OCI-LY7 (cell line): ENCODE results near the gene TNMD. TPM values are rescaled to one million over a fixed set of nuclear protein-coding genes. Genes with fewer than 3 reads are reported as not detected.

ENCODE experiments used
- BruUV-seq: library from RNA; stranded (reverse); fragments of 400-500 nt; replicated peaks from 2 replicates; lab custom pipeline; 2021; lab: Mats Ljungman, UMichigan
- CTCF ChIA-PET: fragments of 300-600 bp; sonication (Branson Sonifier 250); formaldehyde crosslinking; loops from one replicate; lab custom pipeline; 2022; ENCODE audit warnings: antibody characterized with exemption; ENCODE audit not compliant: unreplicated experiment; lab: Charles Lee
- POLR2A ChIA-PET: fragments of 300-600 bp; sonication (Branson Sonifier 250); formaldehyde crosslinking; loops from one replicate; lab custom pipeline; 2022; ENCODE audit warnings: antibody characterized with exemption; lab: Charles Lee
- DNase-seq: peaks from one replicate; pipeline ENCODE4 v3.0.0-alpha.2; 2015; ENCODE audit warnings: low spot score
- H2AFZ ChIP-seq: fragments of 200-600 bp; sonication (generic), shearing (Covaris generic); 2 replicates; pipeline ENCODE4 v1.6.1; 2014; ENCODE audit warnings: mild to moderate bottlenecking, antibody characterized with exemption, low read length, moderate library complexity
- H3K27ac ChIP-seq: fragments of 200-600 bp; sonication (generic); 2 replicates; pipeline ENCODE4 v1.5.1; 2014; ENCODE audit warnings: mixed run types, low read depth, mild to moderate bottlenecking, moderate library complexity, low read length, inconsistent platforms; ENCODE audit not compliant: poor library complexity, severe bottlenecking
- H3K36me3 ChIP-seq: fragments of 200-600 bp; sonication (generic); 2 replicates; pipeline ENCODE4 v1.6.1; 2014; ENCODE audit warnings: mild to moderate bottlenecking, antibody characterized with exemption, low read length, moderate library complexity, mixed read lengths; ENCODE audit not compliant: insufficient read depth
- H3K4me1 ChIP-seq: fragments of 200-600 bp; sonication (generic); 2 replicates; pipeline ENCODE4 v1.5.1; 2014; ENCODE audit warnings: mild to moderate bottlenecking, low read length; ENCODE audit not compliant: insufficient read depth, poor library complexity, severe bottlenecking
- H3K4me2 ChIP-seq: fragments of 200-600 bp; sonication (generic); 2 replicates; pipeline ENCODE4 v1.6.1; 2014; ENCODE audit warnings: mild to moderate bottlenecking, low read length
- H3K4me3 ChIP-seq: fragments of 200-600 bp; sonication (generic); 2 replicates; pipeline ENCODE4 v1.5.1; 2014; ENCODE audit warnings: mild to moderate bottlenecking, low read depth, low read length; ENCODE audit not compliant: poor library complexity, severe bottlenecking
- H3K79me2 ChIP-seq: fragments of 200-600 bp; sonication (generic); 2 replicates; pipeline ENCODE4 v1.6.1; 2016; ENCODE audit warnings: low read depth, mild to moderate bottlenecking, low read length, moderate library complexity, mixed read lengths; ENCODE audit not compliant: insufficient read depth
- H3K9me2 ChIP-seq: fragments of 200-600 bp; sonication (generic); 2 replicates; pipeline ENCODE4 v1.6.1; 2016; ENCODE audit warnings: mild to moderate bottlenecking, low read length, mixed read lengths; ENCODE audit not compliant: insufficient read depth
- H3K9me3 ChIP-seq: fragments of 200-600 bp; sonication (generic); 2 replicates; pipeline ENCODE4 v1.6.1; 2014; ENCODE audit warnings: mild to moderate bottlenecking, mixed run types, low read length, mixed read lengths
- H4K20me1 ChIP-seq: fragments of 200-600 bp; sonication (generic); 2 replicates; pipeline ENCODE4 v1.6.1; 2014; ENCODE audit warnings: mild to moderate bottlenecking, antibody characterized with exemption, low read length, moderate library complexity, mixed read lengths; ENCODE audit not compliant: insufficient read depth
- EZH2phosphoT487 ChIP-seq: fragments of 200-600 bp; sonication (generic); IDR thresholded peaks from 2 replicates; pipeline ENCODE4 v1.6.1; 2018; ENCODE audit warnings: low read depth, borderline replicate concordance, mild to moderate bottlenecking, mixed run types, antibody characterized with exemption, low read length, moderate library complexity, mixed read lengths
- intact Hi-C: fragments of 100-400 bp; cut with micrococcal nuclease; formaldehyde crosslinking; loops from one replicate; pipeline ENCODE4 v1.10.0; 2022; ENCODE audit not compliant: unreplicated experiment
- total RNA-seq, 2 experiments: library from RNA; depleted of rRNA in 1 of 2; stranded (reverse); fragments of >200 nt in 1 of 2; shearing (Covaris generic) in 1 of 2; gene quantifications; 2 replicates each; pipeline ENCODE4 v1.2.3, GENCODE V29; 2014 to 2022
- TF ChIP-seq, protein P1 (sequence below): fragments of 200-600 bp; sonication (generic); conservative IDR thresholded peaks from 2 replicates; pipeline ENCODE4 v1.5.1; 2014; ENCODE audit warnings: mild to moderate bottlenecking, antibody characterized with exemption, low read length, moderate library complexity, mixed read lengths

Gene TNMD
- total RNA-seq, 2 experiments from 2014 or later, result not detected

DNA sequence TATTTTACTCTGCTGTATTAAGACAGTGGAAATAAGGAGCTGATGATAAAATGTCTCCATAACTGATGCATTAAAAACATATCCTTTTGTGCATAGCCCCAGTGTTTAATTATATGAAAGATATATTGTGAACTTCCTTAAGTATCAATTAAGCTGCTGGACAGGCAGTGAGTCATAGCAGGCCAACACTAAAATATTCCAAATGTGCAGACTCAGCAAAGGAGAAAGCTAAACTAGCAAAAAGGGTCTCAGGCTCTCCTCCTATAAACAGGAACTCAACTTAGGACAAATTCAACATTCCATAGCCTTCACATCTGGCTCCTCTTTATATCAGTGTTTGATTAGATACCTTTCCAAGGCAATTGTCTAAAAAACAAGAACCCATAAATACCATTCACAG is 15.6 kb downstream of the TNMD start:
- Histone ChIP-seq H3K36me3 (no peaks in the 10 kb centered on the region), H3K9me3 (no peaks in the 10 kb centered on the region), H2AFZ (no peak overlapping the region), H3K79me2 (no peaks in the 10 kb centered on the region), H3K27ac (no peak overlapping the region), H3K4me1 (no peaks in the 10 kb centered on the region), H3K9me2 (no peaks in the 10 kb centered on the region), H3K4me3 (no peak overlapping the region), H3K4me2 (no peak overlapping the region), H4K20me1 (no peaks in the 10 kb centered on the region)
- ChIA-PET CTCF (no interaction called here), POLR2A (interaction anchor here (0.8 to 1.1 kb wide), 2 partner anchors 16 to 876 kb away, joined by 3 to 5 read pairs; no protein-coding TSS in a partner anchor)
- no TSS peak for BruUV-seq
- intact Hi-C loops, result no loop called here
- TF ChIP-seq, protein P1, sequence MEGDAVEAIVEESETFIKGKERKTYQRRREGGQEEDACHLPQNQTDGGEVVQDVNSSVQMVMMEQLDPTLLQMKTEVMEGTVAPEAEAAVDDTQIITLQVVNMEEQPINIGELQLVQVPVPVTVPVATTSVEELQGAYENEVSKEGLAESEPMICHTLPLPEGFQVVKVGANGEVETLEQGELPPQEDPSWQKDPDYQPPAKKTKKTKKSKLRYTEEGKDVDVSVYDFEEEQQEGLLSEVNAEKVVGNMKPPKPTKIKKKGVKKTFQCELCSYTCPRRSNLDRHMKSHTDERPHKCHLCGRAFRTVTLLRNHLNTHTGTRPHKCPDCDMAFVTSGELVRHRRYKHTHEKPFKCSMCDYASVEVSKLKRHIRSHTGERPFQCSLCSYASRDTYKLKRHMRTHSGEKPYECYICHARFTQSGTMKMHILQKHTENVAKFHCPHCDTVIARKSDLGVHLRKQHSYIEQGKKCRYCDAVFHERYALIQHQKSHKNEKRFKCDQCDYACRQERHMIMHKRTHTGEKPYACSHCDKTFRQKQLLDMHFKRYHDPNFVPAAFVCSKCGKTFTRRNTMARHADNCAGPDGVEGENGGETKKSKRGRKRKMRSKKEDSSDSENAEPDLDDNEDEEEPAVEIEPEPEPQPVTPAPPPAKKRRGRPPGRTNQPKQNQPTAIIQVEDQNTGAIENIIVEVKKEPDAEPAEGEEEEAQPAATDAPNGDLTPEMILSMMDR, result no peak
- no peak for TF ChIP-seq EZH2phosphoT487
- DNase-seq, result no peak

DNA sequence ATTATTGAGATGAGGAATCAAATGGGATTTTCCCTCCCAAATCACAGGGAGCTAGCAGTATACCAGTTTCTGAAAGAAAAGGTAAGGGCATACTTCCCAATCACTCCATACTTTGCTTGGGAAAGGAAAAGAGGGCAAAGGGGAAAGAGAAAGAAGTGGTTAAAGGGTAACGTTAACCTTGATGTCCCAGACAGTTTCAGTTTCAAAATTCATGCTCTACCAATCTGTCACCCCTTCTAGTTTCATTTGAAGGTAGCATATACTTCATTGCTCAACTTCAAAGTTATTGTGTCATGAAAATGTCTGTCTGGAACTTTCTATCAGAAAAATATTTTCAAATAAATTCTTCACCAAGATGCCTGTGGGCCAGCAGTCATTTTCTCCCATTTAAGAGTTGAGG is 16.0 kb downstream of the TNMD start:
- no peaks in the 10 kb centered on the region for H3K79me2 ChIP-seq
- H4K20me1 ChIP-seq, result no peaks in the 10 kb centered on the region
- no peak overlapping the region for H3K4me2 ChIP-seq
- H3K27ac ChIP-seq, result no peak overlapping the region
- no peaks in the 10 kb centered on the region for H3K9me2 ChIP-seq
- no peak for TF ChIP-seq EZH2phosphoT487
- TF ChIP-seq, protein P1, result no peak
- POLR2A ChIA-PET, result interaction anchor here (0.8 to 1.1 kb wide), 2 partner anchors 17 to 875 kb away, joined by 3 to 5 read pairs; no protein-coding TSS in a partner anchor
- intact Hi-C loops, result no loop called here
- CTCF ChIA-PET, result no interaction called here
- H2AFZ ChIP-seq, result no peak overlapping the region
- no peak overlapping the region for H3K4me3 ChIP-seq
- no peaks in the 10 kb centered on the region for H3K9me3 ChIP-seq
- no peaks in the 10 kb centered on the region for H3K36me3 ChIP-seq
- H3K4me1 ChIP-seq, result no peaks in the 10 kb centered on the region
- no peak for DNase-seq
- BruUV-seq, result no TSS peak

DNA sequence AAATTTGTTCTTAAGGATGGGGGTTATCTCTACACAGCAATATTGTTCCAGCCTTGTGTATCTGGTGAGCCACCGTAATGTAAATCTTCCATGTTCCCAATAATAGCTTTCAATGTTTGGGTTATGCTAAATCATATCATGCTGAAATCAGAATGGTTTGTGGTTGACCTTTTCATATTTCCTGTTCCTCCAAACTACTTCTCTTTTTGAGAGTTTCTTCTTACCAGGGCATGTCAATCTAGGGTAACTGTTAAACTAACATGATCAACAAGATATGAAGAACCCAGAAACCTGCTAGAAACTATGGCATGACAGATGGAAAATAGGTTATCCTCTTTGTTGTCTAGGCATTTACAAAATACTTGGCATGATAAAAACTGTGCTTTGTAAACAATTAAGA is 22.0 kb downstream of the TNMD start:
- TF ChIP-seq, protein P1, result no peak
- no peak for TF ChIP-seq EZH2phosphoT487
- Histone ChIP-seq H2AFZ (no peak overlapping the region), H3K4me1 (no peaks in the 10 kb centered on the region), H3K9me3 (no peaks in the 10 kb centered on the region), H3K27ac (no peak overlapping the region), H3K4me2 (no peak overlapping the region), H3K36me3 (no peaks in the 10 kb centered on the region), H4K20me1 (no peaks in the 10 kb centered on the region), H3K79me2 (no peaks in the 10 kb centered on the region), H3K4me3 (no peak overlapping the region), H3K9me2 (no peaks in the 10 kb centered on the region)
- POLR2A ChIA-PET, result no interaction called here
- CTCF ChIA-PET, result no interaction called here
- intact Hi-C loops, result no loop called here
- no TSS peak for BruUV-seq
- DNase-seq, result no peak
